ENCODE measurements around the gene OR52L1. TPM values are rescaled to one million over a fixed set of nuclear protein-coding genes. Genes with fewer than 3 reads are reported as not detected.

OR52L1 gene
- total and polyA plus RNA-seq, 10 of the 15 experiments (the other 5 are each of a cell fraction or from before 2014, with no cell fraction given), result not detected

DNA sequence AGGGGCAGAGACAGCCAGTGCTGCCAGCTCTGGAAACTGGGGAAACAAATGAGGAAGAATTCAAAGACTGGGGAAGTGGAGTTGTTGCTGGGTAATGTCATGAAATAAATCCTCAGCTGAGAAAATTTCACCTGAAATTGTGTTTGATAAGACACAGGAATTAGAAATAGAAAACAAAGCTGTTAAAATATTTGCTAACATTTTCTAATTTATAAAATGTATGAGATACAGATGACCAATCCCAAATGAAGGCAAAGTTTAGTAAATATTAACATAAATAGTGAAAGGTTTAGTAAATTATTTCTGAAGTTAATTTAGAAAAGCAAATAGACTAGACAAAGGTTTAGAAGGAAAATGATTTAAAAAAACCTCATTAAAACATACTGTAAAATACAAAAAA, 18.4 kb downstream of the OR52L1 start, which contains the start of gene OR56A5:
TSS of gene OR56A5 (minus strand) at position 101 of the 400 bp plus-strand sequence. CDS start at position 101, 0 bp downstream.
- no peak within 1 kb of the TSS for H3K4me3 ChIP-seq
- DNase-seq (ENCODE audit: low read depth, low spot score), result no peak
- no TSS peak for BruUV-seq (replicated peaks)
- H3K4me2 ChIP-seq (ENCODE audit: control insufficient read depth, insufficient read depth), result no peak within 1 kb of the TSS
- no peaks in the 10 kb centered on the region; the same call in 2 of the 3 replicates for H3K9me3 ChIP-seq (replicated peaks; ENCODE audit: control insufficient read depth, insufficient read depth, low read length)
- ChIA-PET CTCF (no interaction called here), RAD21 (ENCODE audit: unreplicated experiment) (no interaction called here), POLR2A (no interaction called here), SMC1A (ENCODE audit: uncharacterized antibody, unreplicated experiment) (no interaction called here)
- no peaks in the 10 kb centered on the region for H3K4me1 ChIP-seq (ENCODE audit: control insufficient read depth, insufficient read depth, low read length)
- no peak for FAIRE-seq
- H3K27ac ChIP-seq (ENCODE audit: control insufficient read depth, insufficient read depth), result no peak within 1 kb of the TSS
- in situ Hi-C loops (cut with MboI), result no loop called here
- H4K20me1 ChIP-seq (ENCODE audit: control insufficient read depth, insufficient read depth), result no peaks in the 10 kb centered on the region
- no peaks in the 10 kb centered on the region for H3K79me2 ChIP-seq (ENCODE audit: control insufficient read depth, insufficient read depth, low read length)
- no peak within 1 kb of the TSS for H3K9ac ChIP-seq (ENCODE audit: control insufficient read depth, insufficient read depth, low read length)
- H2AFZ ChIP-seq (ENCODE audit: control insufficient read depth, low read depth, low read length), result no peak within 1 kb of the TSS
- no peaks in the 10 kb centered on the region for H3K27me3 ChIP-seq (replicated peaks in 1 of 2; ENCODE audit: control insufficient read depth in 2 of 2, insufficient read depth in 2 of 2, low read length in 1 of 2)
- H3K36me3 ChIP-seq (ENCODE audit: control insufficient read depth in 2 of 2, insufficient read depth in 2 of 2, low read length in 1 of 2), result no peaks in the 10 kb centered on the region
- intact Hi-C loops (cut with micrococcal nuclease; ENCODE audit: unreplicated experiment), result no loop called here
- no peak for ATAC-seq
- TF ChIP-seq, protein P1, sequence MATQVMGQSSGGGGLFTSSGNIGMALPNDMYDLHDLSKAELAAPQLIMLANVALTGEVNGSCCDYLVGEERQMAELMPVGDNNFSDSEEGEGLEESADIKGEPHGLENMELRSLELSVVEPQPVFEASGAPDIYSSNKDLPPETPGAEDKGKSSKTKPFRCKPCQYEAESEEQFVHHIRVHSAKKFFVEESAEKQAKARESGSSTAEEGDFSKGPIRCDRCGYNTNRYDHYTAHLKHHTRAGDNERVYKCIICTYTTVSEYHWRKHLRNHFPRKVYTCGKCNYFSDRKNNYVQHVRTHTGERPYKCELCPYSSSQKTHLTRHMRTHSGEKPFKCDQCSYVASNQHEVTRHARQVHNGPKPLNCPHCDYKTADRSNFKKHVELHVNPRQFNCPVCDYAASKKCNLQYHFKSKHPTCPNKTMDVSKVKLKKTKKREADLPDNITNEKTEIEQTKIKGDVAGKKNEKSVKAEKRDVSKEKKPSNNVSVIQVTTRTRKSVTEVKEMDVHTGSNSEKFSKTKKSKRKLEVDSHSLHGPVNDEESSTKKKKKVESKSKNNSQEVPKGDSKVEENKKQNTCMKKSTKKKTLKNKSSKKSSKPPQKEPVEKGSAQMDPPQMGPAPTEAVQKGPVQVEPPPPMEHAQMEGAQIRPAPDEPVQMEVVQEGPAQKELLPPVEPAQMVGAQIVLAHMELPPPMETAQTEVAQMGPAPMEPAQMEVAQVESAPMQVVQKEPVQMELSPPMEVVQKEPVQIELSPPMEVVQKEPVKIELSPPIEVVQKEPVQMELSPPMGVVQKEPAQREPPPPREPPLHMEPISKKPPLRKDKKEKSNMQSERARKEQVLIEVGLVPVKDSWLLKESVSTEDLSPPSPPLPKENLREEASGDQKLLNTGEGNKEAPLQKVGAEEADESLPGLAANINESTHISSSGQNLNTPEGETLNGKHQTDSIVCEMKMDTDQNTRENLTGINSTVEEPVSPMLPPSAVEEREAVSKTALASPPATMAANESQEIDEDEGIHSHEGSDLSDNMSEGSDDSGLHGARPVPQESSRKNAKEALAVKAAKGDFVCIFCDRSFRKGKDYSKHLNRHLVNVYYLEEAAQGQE (IDR thresholded peaks at IDR 0.05; ENCODE audit: low read depth, low read length), result no peak
- TF ChIP-seq EZH2 (IDR thresholded peaks at IDR 0.05; ENCODE audit: borderline replicate concordance, control insufficient read depth, low read depth, low read length) (no peak), MXI1 (IDR thresholded peaks at IDR 0.05; ENCODE audit: low read depth, low read length) (no peak), YY1 (IDR thresholded peaks at IDR 0.05; ENCODE audit: low read depth, low read length) (no peak), IKZF1 (conservative IDR thresholded peaks at IDR 0.05) (no peak)
- TF ChIP-seq, protein P2, sequence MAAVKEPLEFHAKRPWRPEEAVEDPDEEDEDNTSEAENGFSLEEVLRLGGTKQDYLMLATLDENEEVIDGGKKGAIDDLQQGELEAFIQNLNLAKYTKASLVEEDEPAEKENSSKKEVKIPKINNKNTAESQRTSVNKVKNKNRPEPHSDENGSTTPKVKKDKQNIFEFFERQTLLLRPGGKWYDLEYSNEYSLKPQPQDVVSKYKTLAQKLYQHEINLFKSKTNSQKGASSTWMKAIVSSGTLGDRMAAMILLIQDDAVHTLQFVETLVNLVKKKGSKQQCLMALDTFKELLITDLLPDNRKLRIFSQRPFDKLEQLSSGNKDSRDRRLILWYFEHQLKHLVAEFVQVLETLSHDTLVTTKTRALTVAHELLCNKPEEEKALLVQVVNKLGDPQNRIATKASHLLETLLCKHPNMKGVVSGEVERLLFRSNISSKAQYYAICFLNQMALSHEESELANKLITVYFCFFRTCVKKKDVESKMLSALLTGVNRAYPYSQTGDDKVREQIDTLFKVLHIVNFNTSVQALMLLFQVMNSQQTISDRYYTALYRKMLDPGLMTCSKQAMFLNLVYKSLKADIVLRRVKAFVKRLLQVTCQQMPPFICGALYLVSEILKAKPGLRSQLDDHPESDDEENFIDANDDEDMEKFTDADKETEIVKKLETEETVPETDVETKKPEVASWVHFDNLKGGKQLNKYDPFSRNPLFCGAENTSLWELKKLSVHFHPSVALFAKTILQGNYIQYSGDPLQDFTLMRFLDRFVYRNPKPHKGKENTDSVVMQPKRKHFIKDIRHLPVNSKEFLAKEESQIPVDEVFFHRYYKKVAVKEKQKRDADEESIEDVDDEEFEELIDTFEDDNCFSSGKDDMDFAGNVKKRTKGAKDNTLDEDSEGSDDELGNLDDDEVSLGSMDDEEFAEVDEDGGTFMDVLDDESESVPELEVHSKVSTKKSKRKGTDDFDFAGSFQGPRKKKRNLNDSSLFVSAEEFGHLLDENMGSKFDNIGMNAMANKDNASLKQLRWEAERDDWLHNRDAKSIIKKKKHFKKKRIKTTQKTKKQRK (IDR thresholded peaks at IDR 0.05; ENCODE audit: low read depth, low read length), result no peak
- TF ChIP-seq, protein P3, sequence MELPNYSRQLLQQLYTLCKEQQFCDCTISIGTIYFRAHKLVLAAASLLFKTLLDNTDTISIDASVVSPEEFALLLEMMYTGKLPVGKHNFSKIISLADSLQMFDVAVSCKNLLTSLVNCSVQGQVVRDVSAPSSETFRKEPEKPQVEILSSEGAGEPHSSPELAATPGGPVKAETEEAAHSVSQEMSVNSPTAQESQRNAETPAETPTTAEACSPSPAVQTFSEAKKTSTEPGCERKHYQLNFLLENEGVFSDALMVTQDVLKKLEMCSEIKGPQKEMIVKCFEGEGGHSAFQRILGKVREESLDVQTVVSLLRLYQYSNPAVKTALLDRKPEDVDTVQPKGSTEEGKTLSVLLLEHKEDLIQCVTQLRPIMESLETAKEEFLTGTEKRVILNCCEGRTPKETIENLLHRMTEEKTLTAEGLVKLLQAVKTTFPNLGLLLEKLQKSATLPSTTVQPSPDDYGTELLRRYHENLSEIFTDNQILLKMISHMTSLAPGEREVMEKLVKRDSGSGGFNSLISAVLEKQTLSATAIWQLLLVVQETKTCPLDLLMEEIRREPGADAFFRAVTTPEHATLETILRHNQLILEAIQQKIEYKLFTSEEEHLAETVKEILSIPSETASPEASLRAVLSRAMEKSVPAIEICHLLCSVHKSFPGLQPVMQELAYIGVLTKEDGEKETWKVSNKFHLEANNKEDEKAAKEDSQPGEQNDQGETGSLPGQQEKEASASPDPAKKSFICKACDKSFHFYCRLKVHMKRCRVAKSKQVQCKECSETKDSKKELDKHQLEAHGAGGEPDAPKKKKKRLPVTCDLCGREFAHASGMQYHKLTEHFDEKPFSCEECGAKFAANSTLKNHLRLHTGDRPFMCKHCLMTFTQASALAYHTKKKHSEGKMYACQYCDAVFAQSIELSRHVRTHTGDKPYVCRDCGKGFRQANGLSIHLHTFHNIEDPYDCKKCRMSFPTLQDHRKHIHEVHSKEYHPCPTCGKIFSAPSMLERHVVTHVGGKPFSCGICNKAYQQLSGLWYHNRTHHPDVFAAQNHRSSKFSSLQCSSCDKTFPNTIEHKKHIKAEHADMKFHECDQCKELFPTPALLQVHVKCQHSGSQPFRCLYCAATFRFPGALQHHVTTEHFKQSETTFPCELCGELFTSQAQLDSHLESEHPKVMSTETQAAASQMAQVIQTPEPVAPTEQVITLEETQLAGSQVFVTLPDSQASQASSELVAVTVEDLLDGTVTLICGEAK (IDR thresholded peaks at IDR 0.05; ENCODE audit: borderline replicate concordance), result no peak
- TF ChIP-seq, protein P4, sequence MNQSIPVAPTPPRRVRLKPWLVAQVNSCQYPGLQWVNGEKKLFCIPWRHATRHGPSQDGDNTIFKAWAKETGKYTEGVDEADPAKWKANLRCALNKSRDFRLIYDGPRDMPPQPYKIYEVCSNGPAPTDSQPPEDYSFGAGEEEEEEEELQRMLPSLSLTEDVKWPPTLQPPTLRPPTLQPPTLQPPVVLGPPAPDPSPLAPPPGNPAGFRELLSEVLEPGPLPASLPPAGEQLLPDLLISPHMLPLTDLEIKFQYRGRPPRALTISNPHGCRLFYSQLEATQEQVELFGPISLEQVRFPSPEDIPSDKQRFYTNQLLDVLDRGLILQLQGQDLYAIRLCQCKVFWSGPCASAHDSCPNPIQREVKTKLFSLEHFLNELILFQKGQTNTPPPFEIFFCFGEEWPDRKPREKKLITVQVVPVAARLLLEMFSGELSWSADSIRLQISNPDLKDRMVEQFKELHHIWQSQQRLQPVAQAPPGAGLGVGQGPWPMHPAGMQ (IDR thresholded peaks at IDR 0.05; ENCODE audit: borderline replicate concordance), result no peak
- TF ChIP-seq, protein P5, sequence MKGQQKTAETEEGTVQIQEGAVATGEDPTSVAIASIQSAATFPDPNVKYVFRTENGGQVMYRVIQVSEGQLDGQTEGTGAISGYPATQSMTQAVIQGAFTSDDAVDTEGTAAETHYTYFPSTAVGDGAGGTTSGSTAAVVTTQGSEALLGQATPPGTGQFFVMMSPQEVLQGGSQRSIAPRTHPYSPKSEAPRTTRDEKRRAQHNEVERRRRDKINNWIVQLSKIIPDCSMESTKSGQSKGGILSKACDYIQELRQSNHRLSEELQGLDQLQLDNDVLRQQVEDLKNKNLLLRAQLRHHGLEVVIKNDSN (IDR thresholded peaks at IDR 0.05; ENCODE audit: borderline replicate concordance, extremely low read length, insufficient read depth, low read depth, low read length), result no peak
